ENCODE results near the gene ZNF71.

DNA sequence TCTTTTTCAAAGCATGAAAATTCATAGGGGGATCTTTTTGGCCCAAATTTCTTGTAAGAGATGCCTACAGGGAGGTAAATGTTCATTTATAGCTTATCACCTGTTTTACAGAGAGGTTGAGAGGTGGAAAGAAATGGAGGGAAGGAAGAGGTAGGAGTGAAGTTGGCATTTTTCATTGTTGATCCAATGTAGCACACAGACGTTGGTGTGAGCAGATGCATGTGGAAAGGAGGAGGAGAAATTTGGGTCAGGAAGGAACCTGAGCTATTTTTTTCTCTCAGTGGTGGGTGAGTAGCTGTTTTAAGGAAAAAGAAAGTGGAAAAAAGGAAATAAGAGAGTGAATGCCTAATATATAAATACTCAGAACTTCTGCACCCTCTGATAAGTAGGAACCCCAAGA, 37.9 kb downstream of the ZNF71 start:
- TF ChIP-seq, protein P1, sequence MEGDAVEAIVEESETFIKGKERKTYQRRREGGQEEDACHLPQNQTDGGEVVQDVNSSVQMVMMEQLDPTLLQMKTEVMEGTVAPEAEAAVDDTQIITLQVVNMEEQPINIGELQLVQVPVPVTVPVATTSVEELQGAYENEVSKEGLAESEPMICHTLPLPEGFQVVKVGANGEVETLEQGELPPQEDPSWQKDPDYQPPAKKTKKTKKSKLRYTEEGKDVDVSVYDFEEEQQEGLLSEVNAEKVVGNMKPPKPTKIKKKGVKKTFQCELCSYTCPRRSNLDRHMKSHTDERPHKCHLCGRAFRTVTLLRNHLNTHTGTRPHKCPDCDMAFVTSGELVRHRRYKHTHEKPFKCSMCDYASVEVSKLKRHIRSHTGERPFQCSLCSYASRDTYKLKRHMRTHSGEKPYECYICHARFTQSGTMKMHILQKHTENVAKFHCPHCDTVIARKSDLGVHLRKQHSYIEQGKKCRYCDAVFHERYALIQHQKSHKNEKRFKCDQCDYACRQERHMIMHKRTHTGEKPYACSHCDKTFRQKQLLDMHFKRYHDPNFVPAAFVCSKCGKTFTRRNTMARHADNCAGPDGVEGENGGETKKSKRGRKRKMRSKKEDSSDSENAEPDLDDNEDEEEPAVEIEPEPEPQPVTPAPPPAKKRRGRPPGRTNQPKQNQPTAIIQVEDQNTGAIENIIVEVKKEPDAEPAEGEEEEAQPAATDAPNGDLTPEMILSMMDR (IDR thresholded peaks at IDR 0.05; ENCODE audit: low read length), result no peak
- no peak for TF ChIP-seq EZH2 (optimal IDR thresholded peaks at IDR 0.05; ENCODE audit: low read depth, low read length)
- no peak for TF ChIP-seq EZH2phosphoT487 (IDR thresholded peaks at IDR 0.05; ENCODE audit: low read length)
